GM12892 (cell line): ENCODE measurements around the gene CD300E.

ENCODE experiments used
- DNase-seq: peaks from one replicate; pipeline ENCODE4 v3.0.0; 2011; ENCODE audit not compliant: insufficient read length
- FAIRE-seq: peaks from 2 replicates; lab custom pipeline; 2011; peaks lifted over from hg19 to GRCh38; lab: Jason Lieb, UNC
- POLR2A ChIP-seq: IDR thresholded peaks from 2 replicates; pipeline ENCODE4 v1.6.1; 2011; ENCODE audit warnings: low read depth, low read length, control low read depth
- POLR2AphosphoS5 ChIP-seq: IDR thresholded peaks from 2 replicates; pipeline ENCODE4 v1.6.1; 2011; ENCODE audit warnings: low read depth, low read length, control low read depth
- TAF1 ChIP-seq: IDR thresholded peaks from 2 replicates; pipeline ENCODE4 v1.6.1; 2011; ENCODE audit warnings: low read depth, mild to moderate bottlenecking, control low read depth, low read length, borderline replicate concordance

Gene CD300E

DNA sequence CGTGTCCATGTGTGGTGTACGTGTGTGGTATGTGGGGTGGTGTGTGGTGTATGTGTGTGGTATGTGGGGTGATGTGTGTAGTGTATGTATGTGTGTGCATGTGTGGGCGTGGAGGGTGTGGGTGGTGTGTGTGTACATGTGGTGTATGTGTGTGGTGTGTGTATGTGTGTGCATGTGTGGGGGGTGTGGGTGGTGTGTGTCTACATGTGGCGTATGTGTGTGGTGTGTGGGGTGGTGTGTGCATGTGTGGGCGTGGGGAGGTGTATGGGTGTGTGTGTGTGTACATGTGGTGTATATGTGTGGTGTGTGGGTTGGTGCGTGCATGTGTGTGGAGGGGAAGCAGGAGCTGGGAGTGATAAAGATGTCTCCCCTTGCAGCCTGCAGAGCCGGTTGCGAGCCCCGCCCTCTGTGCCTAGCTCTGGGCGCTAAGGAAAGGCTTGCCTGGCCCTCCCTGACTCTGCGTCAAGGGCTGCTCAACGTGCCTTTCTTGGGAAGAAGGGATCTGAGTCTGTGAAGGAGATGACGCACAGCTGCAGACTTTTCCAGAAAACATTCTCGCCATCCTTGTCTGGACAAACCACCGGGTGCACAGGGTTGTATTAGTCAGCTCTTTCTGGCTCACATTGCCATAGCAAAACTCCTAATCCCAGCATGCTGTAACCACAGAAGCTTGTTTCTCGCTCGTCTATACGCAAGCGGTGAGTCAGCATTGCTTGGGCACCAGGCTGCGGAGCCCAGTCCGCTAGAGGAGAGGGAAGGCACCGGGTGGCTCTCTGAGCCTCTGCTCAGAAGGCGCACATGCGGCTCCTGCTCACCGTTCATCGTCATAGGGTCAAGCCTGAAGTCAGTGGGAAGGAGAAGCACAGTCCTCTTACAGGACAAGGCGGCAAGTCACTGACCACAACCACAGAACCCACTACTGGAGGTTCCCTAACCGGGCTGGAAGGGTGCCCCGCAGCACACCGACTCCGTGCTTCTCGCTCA is 54.2 kb downstream of the CD300E start:
- TF ChIP-seq POLR2A (no peak), POLR2AphosphoS5 (no peak)
- DNase-seq (no peak), FAIRE-seq (no peak)

DNA sequence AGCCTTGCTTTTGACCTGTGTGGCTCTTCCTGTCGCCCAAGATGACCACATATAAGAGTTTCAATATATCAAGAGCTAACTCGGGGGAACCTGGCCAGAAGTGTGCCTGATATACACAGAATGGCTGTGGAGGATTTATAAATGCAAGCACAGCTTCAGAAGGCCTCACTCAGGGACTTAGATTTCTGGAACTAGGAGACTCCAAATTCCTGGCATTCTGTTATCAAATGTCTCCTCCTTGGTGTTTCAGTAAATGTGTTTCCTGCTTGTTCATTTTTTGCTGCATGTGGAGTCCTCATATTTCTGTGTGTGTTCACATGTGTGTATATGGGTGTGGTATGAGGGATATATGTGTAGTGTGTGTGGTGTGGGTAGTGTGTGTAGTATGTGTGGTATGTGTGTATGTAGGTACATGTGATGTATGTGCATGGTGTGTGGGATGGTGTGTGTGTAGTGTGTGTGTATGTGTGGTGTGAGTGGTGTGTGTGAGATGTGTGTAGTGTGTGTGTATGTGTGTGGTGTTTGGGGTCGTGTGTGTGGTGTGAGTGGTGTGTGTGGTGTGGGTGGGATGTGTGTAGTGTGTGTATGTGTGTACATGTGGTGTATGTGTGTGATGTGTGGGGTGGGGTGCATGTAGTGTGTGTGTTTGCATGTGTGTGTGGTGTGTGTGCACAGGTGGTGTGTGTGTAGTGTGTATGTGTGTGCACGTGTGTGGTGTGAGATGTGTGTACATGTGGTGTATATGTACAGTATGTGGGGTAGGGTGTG is 55.2 kb downstream of the CD300E start:
- FAIRE-seq (peak; percentile 81), DNase-seq (no peak)
- no peak for TF ChIP-seq TAF1

DNA sequence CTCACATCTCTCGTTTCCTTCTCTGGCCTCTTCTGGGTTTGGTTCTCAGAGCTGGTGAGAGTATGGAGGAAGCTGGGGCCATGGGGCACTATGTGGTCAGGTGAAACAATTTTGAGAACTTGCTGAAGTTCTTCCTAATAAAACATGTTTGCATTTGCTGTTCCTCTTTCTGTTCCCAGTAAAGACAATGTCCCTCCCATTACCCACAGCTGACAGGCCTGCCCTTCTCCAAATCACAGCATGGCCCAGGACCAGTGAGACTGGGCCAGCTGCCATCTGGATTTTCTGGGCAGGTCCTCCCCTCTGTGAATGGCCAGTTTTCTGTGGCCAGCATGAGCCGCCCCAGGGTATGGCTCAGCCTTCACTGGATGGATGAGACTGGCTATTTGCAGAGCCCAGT is 56.1 kb downstream of the CD300E start, which contains the start of gene CD300H:
TSS of gene CD300H (minus strand) at position 113 of the 400 bp plus-strand sequence.
- no peak for TF ChIP-seq POLR2AphosphoS5
- no peak for TF ChIP-seq POLR2A
- TF ChIP-seq TAF1: no peak
- DNase-seq (no peak), FAIRE-seq (no peak)

GRCh38 chr17:74566132-74566753 is 57.3 kb downstream of the CD300E start:
- DNase-seq (no peak), FAIRE-seq (peak; percentile 17)
- TF ChIP-seq TAF1: no peak
- no peak for TF ChIP-seq POLR2AphosphoS5
- no peak for TF ChIP-seq POLR2A

DNA sequence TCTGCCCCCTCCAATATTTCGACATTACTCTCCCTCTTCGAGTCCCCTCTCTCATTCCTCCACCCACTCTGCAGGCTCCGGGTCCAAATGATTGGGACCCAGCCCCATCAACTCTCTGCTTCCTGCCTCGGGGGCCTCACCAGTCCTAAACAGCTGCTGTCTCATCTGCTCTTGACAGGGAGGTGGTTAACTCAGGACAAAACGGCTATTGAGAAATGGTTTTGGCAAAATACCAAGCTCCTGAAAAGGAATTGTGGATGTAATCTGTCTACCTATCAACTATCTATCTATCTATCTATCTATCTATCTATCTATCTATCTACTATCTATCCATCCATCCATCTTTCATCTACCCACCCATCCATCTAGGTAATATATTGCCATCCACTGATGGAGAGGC is 58.4 kb downstream of the CD300E start:
- no peak for FAIRE-seq
- TF ChIP-seq TAF1 (no peak), POLR2A (no peak), POLR2AphosphoS5 (no peak)
- DNase-seq: no peak

- TF ChIP-seq TAF1 (no peak), POLR2AphosphoS5 (no peak), POLR2A (no peak)
- DNase-seq: no peak
- no peak for FAIRE-seq
These were observed 60.2 kb downstream of the CD300E start for GRCh38 chr17:74563358-74563757.

DNA sequence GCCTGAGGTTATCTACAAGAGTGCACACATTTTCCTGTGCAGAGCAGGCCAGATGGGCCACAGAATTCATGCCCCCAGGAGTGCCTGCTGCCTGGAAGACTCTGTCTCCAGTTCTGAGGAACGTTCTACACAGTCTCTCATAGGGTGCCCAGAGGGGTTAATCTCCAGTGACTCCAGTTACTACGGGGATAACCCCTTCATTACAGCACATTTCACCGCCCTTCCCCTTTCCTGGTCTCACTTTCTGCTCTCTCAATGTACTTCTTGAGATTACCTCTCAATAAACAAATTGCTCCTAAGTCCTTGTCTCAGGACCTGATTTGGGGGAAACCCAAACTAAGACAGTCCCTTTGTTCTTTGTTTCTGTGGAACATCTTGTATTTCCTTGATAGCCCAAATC is 62.0 kb downstream of the CD300E start:
- no peak for TF ChIP-seq POLR2AphosphoS5
- TF ChIP-seq POLR2A: no peak
- no peak for TF ChIP-seq TAF1

More for the DNA sequence above, 62.0 kb downstream of the CD300E start:
- no peak for DNase-seq
- FAIRE-seq: no peak
